ENCODE data around the gene GRIN2D.

The GRIN2D gene

GRCh38 chr19:48348045-48348444, 45.4 kb upstream of the GRIN2D start:
- H3K9me3 ChIP-seq (ENCODE audit: insufficient read depth, low read length, severe bottlenecking) = no peaks in the 10 kb centered on the region
- TF ChIP-seq CTCF (IDR thresholded peaks at IDR 0.05; ENCODE audit: borderline replicate concordance, extremely low read depth, low read length, poor library complexity, severe bottlenecking) = no peak
- no peak for TF ChIP-seq EZH2 (IDR thresholded peaks at IDR 0.05; ENCODE audit: borderline replicate concordance, low read depth, low read length, severe bottlenecking)
- H3K4me1 ChIP-seq (ENCODE audit: insufficient read depth, low read length) = no peaks in the 10 kb centered on the region
- no peak for DNase-seq
- H3K36me3 ChIP-seq (ENCODE audit: insufficient read depth, low read length) = peaks cover 6% of the 10 kb centered on the region
- H4K20me1 ChIP-seq (ENCODE audit: insufficient read depth, low read length) = no peaks in the 10 kb centered on the region
- H3K79me2 ChIP-seq (ENCODE audit: insufficient read depth, low read length) = 0 out of 2 replicates have a peak, but pooled peaks cover 3% of the 10 kb centered on the region
- H3K4me2 ChIP-seq (ENCODE audit: insufficient read depth, low read length) = no peak overlapping the region
- H3K4me3 ChIP-seq (ENCODE audit: low read depth in 1 of 2, low read length in 2 of 2) = no peak overlapping the region
- no peak overlapping the region for H2AFZ ChIP-seq (ENCODE audit: low read depth, low read length)
- H3K27me3 ChIP-seq (ENCODE audit: insufficient read depth, low read length, poor library complexity) = no peaks in the 10 kb centered on the region
- no peak for ATAC-seq (ENCODE audit: insufficient read depth, low read depth)
- no peak overlapping the region for H3K27ac ChIP-seq (ENCODE audit: low read length)
- H3K9ac ChIP-seq (ENCODE audit: low read depth, low read length) = no peak overlapping the region

- Histone ChIP-seq H3K4me2 (ENCODE audit: insufficient read depth, low read length) (no peak overlapping the region), H3K4me1 (ENCODE audit: insufficient read depth, low read length) (no peaks in the 10 kb centered on the region), H4K20me1 (ENCODE audit: insufficient read depth, low read length) (no peaks in the 10 kb centered on the region), H3K36me3 (ENCODE audit: insufficient read depth, low read length) (no peaks in the 10 kb centered on the region; the same call in 1 of the 2 replicates), H3K27ac (ENCODE audit: low read length) (no peak overlapping the region), H3K27me3 (ENCODE audit: insufficient read depth, low read length, poor library complexity) (no peaks in the 10 kb centered on the region), H3K9ac (ENCODE audit: low read depth, low read length) (no peak overlapping the region), H3K4me3 (ENCODE audit: low read depth in 1 of 2, low read length in 2 of 2) (no peak overlapping the region), H3K79me2 (ENCODE audit: insufficient read depth, low read length) (0 out of 2 replicates have a peak, but pooled peaks cover 3% of the 10 kb centered on the region), H3K9me3 (ENCODE audit: insufficient read depth, low read length, severe bottlenecking) (no peaks in the 10 kb centered on the region), H2AFZ (ENCODE audit: low read depth, low read length) (no peak overlapping the region)
- TF ChIP-seq CTCF (IDR thresholded peaks at IDR 0.05; ENCODE audit: borderline replicate concordance, extremely low read depth, low read length, poor library complexity, severe bottlenecking) (no peak), EZH2 (IDR thresholded peaks at IDR 0.05; ENCODE audit: borderline replicate concordance, low read depth, low read length, severe bottlenecking) (no peak)
- DNase-seq = no peak
- no peak for ATAC-seq (ENCODE audit: insufficient read depth, low read depth)
Measured at GRCh38 chr19:48348737-48349136, 44.7 kb upstream of the GRIN2D start.

- no peaks in the 10 kb centered on the region for H4K20me1 ChIP-seq (ENCODE audit: insufficient read depth, low read length)
- H3K9ac ChIP-seq (ENCODE audit: low read depth, low read length) = no peak overlapping the region
- DNase-seq (no peak), ATAC-seq (ENCODE audit: insufficient read depth, low read depth) (no peak)
- H3K4me1 ChIP-seq (ENCODE audit: insufficient read depth, low read length) = no peaks in the 10 kb centered on the region
- no peaks in the 10 kb centered on the region for H3K27me3 ChIP-seq (ENCODE audit: insufficient read depth, low read length, poor library complexity)
- TF ChIP-seq EZH2 (IDR thresholded peaks at IDR 0.05; ENCODE audit: borderline replicate concordance, low read depth, low read length, severe bottlenecking) (no peak), CTCF (IDR thresholded peaks at IDR 0.05; ENCODE audit: borderline replicate concordance, extremely low read depth, low read length, poor library complexity, severe bottlenecking) (no peak)
- no peak overlapping the region for H2AFZ ChIP-seq (ENCODE audit: low read depth, low read length)
- H3K79me2 ChIP-seq (ENCODE audit: insufficient read depth, low read length) = 0 out of 2 replicates have a peak, but pooled peaks cover 3% of the 10 kb centered on the region
- no peaks in the 10 kb centered on the region for H3K9me3 ChIP-seq (ENCODE audit: insufficient read depth, low read length, severe bottlenecking)
- no peak overlapping the region for H3K27ac ChIP-seq (ENCODE audit: low read length)
- H3K4me3 ChIP-seq (ENCODE audit: low read depth in 1 of 2, low read length in 2 of 2) = no peak overlapping the region
- no peak overlapping the region for H3K4me2 ChIP-seq (ENCODE audit: insufficient read depth, low read length)
- no peaks in the 10 kb centered on the region; the same call in 1 of the 2 replicates for H3K36me3 ChIP-seq (ENCODE audit: insufficient read depth, low read length)
Measured at GRCh38 chr19:48350856-48351255, 42.6 kb upstream of the GRIN2D start.
